ENCODE results near the gene LRFN2.

DNA sequence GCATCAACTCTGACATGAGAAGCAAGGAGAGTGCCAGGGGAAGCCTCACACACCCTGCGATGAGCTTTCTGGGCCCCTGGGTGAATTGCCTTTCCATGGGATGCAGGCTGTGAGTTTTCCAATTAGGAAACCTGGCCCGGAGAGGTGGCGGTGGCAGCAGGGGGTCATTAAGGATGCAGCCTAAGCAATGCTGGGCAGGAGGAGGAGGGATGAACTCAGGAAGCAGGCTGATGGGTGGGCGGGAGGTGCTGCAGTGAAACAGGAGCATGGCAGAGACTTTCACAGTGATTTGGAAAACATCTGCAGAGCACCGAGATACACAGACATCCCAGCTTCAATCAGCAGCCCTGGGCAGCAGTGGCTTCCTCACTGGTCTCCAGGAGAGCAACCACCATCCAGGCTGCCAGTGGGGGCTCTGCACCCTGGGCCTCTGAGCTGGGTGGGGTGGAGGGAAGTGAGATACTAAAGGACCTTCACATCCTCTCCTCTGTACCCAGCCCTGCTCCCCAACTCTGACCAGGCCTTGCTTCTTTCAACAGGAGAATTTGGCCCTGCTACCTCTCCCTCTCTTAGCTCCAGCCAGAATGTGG is 44.9 kb downstream of the LRFN2 start:
- TF ChIP-seq, protein P1, sequence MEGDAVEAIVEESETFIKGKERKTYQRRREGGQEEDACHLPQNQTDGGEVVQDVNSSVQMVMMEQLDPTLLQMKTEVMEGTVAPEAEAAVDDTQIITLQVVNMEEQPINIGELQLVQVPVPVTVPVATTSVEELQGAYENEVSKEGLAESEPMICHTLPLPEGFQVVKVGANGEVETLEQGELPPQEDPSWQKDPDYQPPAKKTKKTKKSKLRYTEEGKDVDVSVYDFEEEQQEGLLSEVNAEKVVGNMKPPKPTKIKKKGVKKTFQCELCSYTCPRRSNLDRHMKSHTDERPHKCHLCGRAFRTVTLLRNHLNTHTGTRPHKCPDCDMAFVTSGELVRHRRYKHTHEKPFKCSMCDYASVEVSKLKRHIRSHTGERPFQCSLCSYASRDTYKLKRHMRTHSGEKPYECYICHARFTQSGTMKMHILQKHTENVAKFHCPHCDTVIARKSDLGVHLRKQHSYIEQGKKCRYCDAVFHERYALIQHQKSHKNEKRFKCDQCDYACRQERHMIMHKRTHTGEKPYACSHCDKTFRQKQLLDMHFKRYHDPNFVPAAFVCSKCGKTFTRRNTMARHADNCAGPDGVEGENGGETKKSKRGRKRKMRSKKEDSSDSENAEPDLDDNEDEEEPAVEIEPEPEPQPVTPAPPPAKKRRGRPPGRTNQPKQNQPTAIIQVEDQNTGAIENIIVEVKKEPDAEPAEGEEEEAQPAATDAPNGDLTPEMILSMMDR (IDR thresholded peaks at IDR 0.05), result no peak
- no peak for TF ChIP-seq EZH2 (IDR thresholded peaks at IDR 0.05; ENCODE audit: borderline replicate concordance, insufficient read depth, low read depth, low read length, poor library complexity, severe bottlenecking)
